ENCODE results near the gene ACRBP. TPM values are rescaled to one million over a fixed set of nuclear protein-coding genes. Genes with fewer than 3 reads are reported as not detected.
"Not testable (repeated sequence)": the region's sequence is repeated elsewhere in the genome, so short reads cannot be mapped to it uniquely, and the experiment has no call there.

The ACRBP gene
- total RNA-seq, 1 donor from 2014 or later = 0.47 TPM

DNA sequence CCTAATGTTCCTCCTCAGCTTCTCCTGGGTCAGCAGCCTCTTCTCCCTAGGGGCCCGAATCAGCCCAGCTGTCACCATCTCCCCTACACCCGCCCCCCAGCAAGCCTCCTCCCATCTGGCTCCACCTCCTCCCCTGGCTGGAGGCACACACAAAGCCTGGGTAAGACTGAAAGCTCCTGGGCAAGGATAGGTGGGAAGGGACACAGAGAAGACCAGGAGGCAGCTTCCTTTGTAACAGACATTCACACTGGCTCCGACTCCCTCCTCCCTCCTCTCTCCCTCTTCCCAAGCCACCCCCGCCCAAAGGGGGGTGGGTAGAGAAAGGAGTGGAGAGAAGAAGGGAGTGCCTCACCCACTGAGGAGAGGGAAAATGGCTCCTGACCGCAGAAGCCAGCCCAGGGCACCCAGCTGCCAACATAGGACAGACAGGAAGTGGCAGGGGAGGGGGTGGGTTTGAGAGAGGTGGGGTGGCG is 44.1 kb downstream of the ACRBP start:
- Mint-ChIP-seq H3K9me3 (no peaks in the 10 kb centered on the region), H3K27ac (peak overlapping the region; percentile 86), H3K36me3 (ENCODE audit: low read depth) (peaks cover 64% of the 10 kb centered on the region), H3K27me3 (no peaks in the 10 kb centered on the region), H3K4me1 (peaks cover 44% of the 10 kb centered on the region), H3K4me3 (no peak overlapping the region)
- intact Hi-C loops (cut with micrococcal nuclease) = no loop called here
- DNase-seq = peak; percentile 74

GRCh38 chr12:6602526-6602925 is 44.7 kb downstream of the ACRBP start:
- H3K27me3 Mint-ChIP-seq = no peaks in the 10 kb centered on the region
- DNase-seq = no peak
- H3K27ac Mint-ChIP-seq = peak overlapping the region; percentile 86
- peaks cover 44% of the 10 kb centered on the region for H3K4me1 Mint-ChIP-seq
- intact Hi-C loops (cut with micrococcal nuclease) = no loop called here
- H3K36me3 Mint-ChIP-seq (ENCODE audit: low read depth) = peaks cover 70% of the 10 kb centered on the region
- H3K9me3 Mint-ChIP-seq = no peaks in the 10 kb centered on the region
- peak overlapping the region; percentile 2 for H3K4me3 Mint-ChIP-seq

DNA sequence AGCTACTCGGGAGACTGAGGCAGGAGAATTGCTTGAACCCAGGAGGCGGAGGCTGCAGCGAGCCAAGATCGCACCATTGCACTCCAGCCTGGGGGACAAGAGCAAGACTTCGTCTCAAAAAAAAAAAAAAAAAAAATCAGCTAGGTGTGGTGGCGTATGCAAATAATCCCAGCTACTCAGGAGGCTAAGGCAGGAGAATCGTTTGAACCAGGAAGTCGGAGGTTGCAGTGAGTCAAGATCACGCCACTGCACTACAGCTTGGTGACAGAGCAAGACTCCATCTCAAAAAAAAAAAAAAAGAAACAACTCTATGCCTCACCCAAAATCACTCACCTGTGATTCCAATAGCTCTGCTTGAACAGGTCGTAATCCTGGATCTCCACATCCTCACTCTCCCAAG is 51.6 kb downstream of the ACRBP start:
- intact Hi-C loops (cut with micrococcal nuclease); DNase-seq; H3K4me3 Mint-ChIP-seq; H3K9me3 Mint-ChIP-seq; H3K27me3 Mint-ChIP-seq: not testable (repeated sequence)
- Mint-ChIP-seq H3K27ac (peak overlapping the region; percentile 32), H3K36me3 (ENCODE audit: low read depth) (peaks cover 79% of the 10 kb centered on the region), H3K4me1 (peaks cover 14% of the 10 kb centered on the region)

GRCh38 chr12:6592087-6592486 is 55.1 kb downstream of the ACRBP start:
- H3K36me3 Mint-ChIP-seq (ENCODE audit: low read depth) = peaks cover 72% of the 10 kb centered on the region
- H3K27ac Mint-ChIP-seq = peak overlapping the region; percentile 4
- H3K4me3 Mint-ChIP-seq = no peak overlapping the region
- no peak for DNase-seq
- no peaks in the 10 kb centered on the region for H3K9me3 Mint-ChIP-seq
- H3K27me3 Mint-ChIP-seq = no peaks in the 10 kb centered on the region
- H3K4me1 Mint-ChIP-seq = peaks cover 11% of the 10 kb centered on the region
- intact Hi-C loops (cut with micrococcal nuclease) = no loop called here

Other genes with a start within 250 kb of the ACRBP start
- 74.0 and 77.7 TPM in 2 replicates for gene CD27, start 202.5 kb downstream of the ACRBP start, total RNA-seq
- 31.9 and 33.0 TPM in 2 replicates for gene TAPBPL, start 195.4 kb downstream of the ACRBP start, total RNA-seq
- gene VAMP1, start 176.8 kb downstream of the ACRBP start, total RNA-seq = 50.0 and 51.2 TPM in 2 replicates
- 277 and 280 TPM in 2 replicates for gene MRPL51, start 154.2 kb downstream of the ACRBP start, total RNA-seq
- gene NCAPD2, start 153.3 kb downstream of the ACRBP start, total RNA-seq = 104 and 106 TPM in 2 replicates
- gene GAPDH, start 112.9 kb downstream of the ACRBP start, total RNA-seq = 4,585 and 4,599 TPM in 2 replicates
- 16.0 and 16.9 TPM in 2 replicates for gene IFFO1, start 91.4 kb downstream of the ACRBP start, total RNA-seq
- gene NOP2, start 79.1 kb downstream of the ACRBP start, total RNA-seq = 192 and 193 TPM in 2 replicates
- 356 and 363 TPM in 2 replicates for gene CHD4, start 40.1 kb downstream of the ACRBP start, total RNA-seq
- gene LPAR5, start 11.5 kb downstream of the ACRBP start, total RNA-seq = 3.3 and 4.2 TPM in 2 replicates
- 13.7 and 15.8 TPM in 2 replicates for gene ING4, start 15.7 kb upstream of the ACRBP start, total RNA-seq
- gene ZNF384, start 41.9 kb upstream of the ACRBP start, total RNA-seq = 83.6 and 84.4 TPM in 2 replicates
- gene PIANP, start 53.4 kb upstream of the ACRBP start, total RNA-seq = 0.09 TPM in 1 of 2 replicates, not detected in the other
- gene COPS7A, start 76.6 kb upstream of the ACRBP start, total RNA-seq = 39.5 and 44.8 TPM in 2 replicates
- gene MLF2, start 105.7 kb upstream of the ACRBP start, total RNA-seq = 163 and 180 TPM in 2 replicates
- 245 and 267 TPM in 2 replicates for gene PTMS, start 118.9 kb upstream of the ACRBP start, total RNA-seq
- 253 and 269 TPM in 2 replicates for gene LAG3, start 125.1 kb upstream of the ACRBP start, total RNA-seq
- 264 and 271 TPM in 2 replicates for gene CD4, start 142.1 kb upstream of the ACRBP start, total RNA-seq
- 0.21 and 0.43 TPM in 2 replicates for gene GPR162, start 174.4 kb upstream of the ACRBP start, total RNA-seq
- 4.1 and 4.7 TPM in 2 replicates for gene P3H3, start 181.0 kb upstream of the ACRBP start, total RNA-seq
- gene GNB3, start 193.5 kb upstream of the ACRBP start, total RNA-seq = 1.6 and 1.7 TPM in 2 replicates
- gene CDCA3, start 203.9 kb upstream of the ACRBP start, total RNA-seq = 32.6 and 33.7 TPM in 2 replicates
- 121 TPM in 2 replicates for gene USP5, start 204.7 kb upstream of the ACRBP start, total RNA-seq
- 1,614 and 1,630 TPM in 2 replicates for gene TPI1, start 220.1 kb upstream of the ACRBP start, total RNA-seq
- gene SPSB2, start 225.9 kb upstream of the ACRBP start, total RNA-seq = 3.4 TPM in 2 replicates